Epithelial cell of esophagus (primary cell): ENCODE measurements around the gene BDH1.
"Not testable (repeated sequence)": the region's sequence is repeated elsewhere in the genome, so short reads cannot be mapped to it uniquely, and the experiment has no call there.

Experiments used
- DNase-seq: peaks from one replicate; pipeline ENCODE4 v3.0.0; 2010; ENCODE audit warnings: low read depth
- H3K4me3 ChIP-seq: 2 replicates; pipeline ENCODE4 v1.5.1; 2011; ENCODE audit warnings: mild to moderate bottlenecking, low read length, control low read depth
- CTCF ChIP-seq: IDR thresholded peaks from 2 replicates; pipeline ENCODE4 v1.5.1; 2011; ENCODE audit warnings: low read depth, mild to moderate bottlenecking, low read length, control low read depth, inconsistent platforms; ENCODE audit not compliant: insufficient read depth; ENCODE audit errors: missing control alignments

The BDH1 gene

GRCh38 chr3:197589545-197589944 lies 33.8 kb upstream of the BDH1 start:
- no peak for TF ChIP-seq CTCF

GRCh38 chr3:197586768-197587167 lies 31.0 kb upstream of the BDH1 start:
- DNase-seq, H3K4me3 ChIP-seq: not testable (repeated sequence)

More at GRCh38 chr3:197589545-197589944, 33.8 kb upstream of the BDH1 start:
- DNase-seq, result no peak
- no peak overlapping the region for H3K4me3 ChIP-seq

- H3K4me3 ChIP-seq, result no peak overlapping the region
- no peak for TF ChIP-seq CTCF
- no peak for DNase-seq
Measured at GRCh38 chr3:197586181-197586580, 30.4 kb upstream of the BDH1 start.

- no peak for DNase-seq
- H3K4me3 ChIP-seq, result no peak overlapping the region
- no peak for TF ChIP-seq CTCF
Measured at GRCh38 chr3:197584733-197585132, 29.0 kb upstream of the BDH1 start.

GRCh38 chr3:197583371-197583770 lies 27.6 kb upstream of the BDH1 start:
- H3K4me3 ChIP-seq, result no peak overlapping the region
- TF ChIP-seq CTCF, result no peak
- no peak for DNase-seq

GRCh38 chr3:197580253-197580691 lies 24.5 kb upstream of the BDH1 start:
- TF ChIP-seq CTCF, result no peak
- H3K4me3 ChIP-seq, result no peak overlapping the region
- DNase-seq, result no peak

GRCh38 chr3:197578376-197578775 lies 22.6 kb upstream of the BDH1 start:
- TF ChIP-seq CTCF, result no peak
- DNase-seq, result no peak

More at GRCh38 chr3:197578376-197578775, 22.6 kb upstream of the BDH1 start:
- no peak overlapping the region for H3K4me3 ChIP-seq
